HepG2 (cell line): ENCODE measurements around the gene UBL3. TPM values are rescaled to one million over a fixed set of nuclear protein-coding genes. Genes with fewer than 3 reads are reported as not detected.
A peak's percentile ranks its signal among the peaks of the same experiment; 100 is the strongest.

Source experiments
- ATAC-seq: fragments of 200-7000 bp; cut with Tn5 transposase; 3 replicates; pipeline ENCODE4 v1.9.1; 2020; ENCODE audit warnings: mild to moderate bottlenecking, moderate library complexity
- BruUV-seq: library from RNA; stranded (reverse); fragments of 400-500 nt; replicated peaks from 2 replicates; lab custom pipeline; 2021; lab: Mats Ljungman, UMichigan
- CTCF ChIA-PET: fragments of 300-600 bp; formaldehyde crosslinking; extraction: SDS; loops from one replicate; lab custom pipeline; 2021; ENCODE audit warnings: low total read pairs, inconsistent platforms, low intra/inter-chr PET ratio; lab: Yijun Ruan, JAX
- POLR2A ChIA-PET: fragments of 350-600 bp; sonication (Branson Sonifier 250); formaldehyde crosslinking; loops from one replicate; lab custom pipeline; 2020; ENCODE audit warnings: antibody characterized with exemption, inconsistent platforms; lab: Yijun Ruan, JAX
- DNase-seq: peaks from one replicate; pipeline ENCODE4 v3.0.0-alpha.2; 2015; ENCODE audit warnings: low spot score
- FAIRE-seq: peaks from 3 replicates; lab custom pipeline; 2011; peaks lifted over from hg19 to GRCh38; lab: Jason Lieb, UNC
- H2AFZ ChIP-seq: one replicate; pipeline ENCODE4 v1.6.1; 2011; ENCODE audit warnings: low read length, inconsistent platforms
- H3K27ac ChIP-seq: fragments of 300-600 bp; 3 replicates; pipeline ENCODE4 v1.8.0; 2011; ENCODE audit warnings: mixed run types, mild to moderate bottlenecking, mixed read lengths, low read length, inconsistent platforms; ENCODE audit not compliant: insufficient read depth; ENCODE audit errors: extremely low read length
- H3K27me3 ChIP-seq, 2 experiments: fragments of 200-600 bp in 1 of 2; 2 replicates in 1 of 2; 3 replicates in 1 of 2; pipeline versions ENCODE4 v1.6.0 to v1.8.0; 2011; ENCODE audit warnings: low read length in 2 of 2, mild to moderate bottlenecking in 2 of 2, moderate library complexity in 2 of 2, inconsistent platforms in 1 of 2; ENCODE audit not compliant: insufficient read depth in 2 of 2, control insufficient read depth in 1 of 2
- H3K36me3 ChIP-seq, 2 experiments: fragments of 200-600 bp in 1 of 2; replicated peaks in 1 of 2; 2 replicates in 1 of 2; 3 replicates in 1 of 2; pipeline versions ENCODE4 v1.5.1 to v1.8.0; 2011; ENCODE audit warnings: low read length in 2 of 2, inconsistent platforms in 1 of 2; ENCODE audit not compliant: insufficient read depth in 2 of 2, control insufficient read depth in 1 of 2
- H3K4me1 ChIP-seq: 2 replicates; pipeline ENCODE4 v1.5.1; 2012; ENCODE audit warnings: low read length, inconsistent platforms; ENCODE audit not compliant: insufficient read depth
- H3K4me2 ChIP-seq: 2 replicates; pipeline ENCODE4 v1.6.0; 2011; ENCODE audit warnings: low read depth, low read length, inconsistent platforms
- H3K4me3 ChIP-seq, 3 experiments: fragments of 200-600 bp in 1 of 3; sonication (generic), shearing (Covaris generic) in 1 of 3; replicated peaks in 1 of 3; 2 replicates each; pipeline ENCODE4 v1.5.1; 2011 to 2016; ENCODE audit warnings: low read length in 3 of 3, inconsistent platforms in 2 of 3, low read depth in 2 of 3, mild to moderate bottlenecking in 2 of 3, control low read depth in 1 of 3, mixed read lengths in 1 of 3; ENCODE audit not compliant: insufficient read depth in 1 of 3
- H3K79me2 ChIP-seq: one replicate; pipeline ENCODE4 v1.6.1; 2011; ENCODE audit warnings: low read length, inconsistent platforms; ENCODE audit not compliant: insufficient read depth
- H3K9ac ChIP-seq: 2 replicates; pipeline ENCODE4 v1.6.0; 2011; ENCODE audit warnings: mild to moderate bottlenecking, low read depth, low read length, inconsistent platforms; ENCODE audit not compliant: insufficient read depth
- H3K9me3 ChIP-seq: 2 replicates; pipeline ENCODE4 v1.5.1; 2012; ENCODE audit warnings: mild to moderate bottlenecking, low read length
- H4K20me1 ChIP-seq: 2 replicates; pipeline ENCODE4 v1.6.0; 2011; ENCODE audit warnings: inconsistent platforms, mild to moderate bottlenecking, low read length, moderate library complexity; ENCODE audit not compliant: insufficient read depth
- CEBPB ChIP-seq: IDR thresholded peaks from 2 replicates; pipeline ENCODE4 v1.6.1; 2011; ENCODE audit warnings: low read depth, low read length, improper control_type of control experiment, borderline replicate concordance
- TOE1 ChIP-seq: sonication (generic); formaldehyde crosslinking; IDR thresholded peaks from 2 replicates; pipeline ENCODE4 v1.4.0; 2020; ENCODE audit warnings: mild to moderate bottlenecking, missing genetic modification reagents
- WGBS: methylation state at CpG from one replicate; pipeline ENCODE4 v1.1.6; 2017; ENCODE audit warnings: low lambda C conversion rate; 5-methylcytosine and 5-hydroxymethylcytosine counted together
- in situ Hi-C: cut with HindIII; loops from 2 replicates; pipeline ENCODE4 v1.10.0; 2017; ENCODE audit warnings: low pct_unique_long_range_greater_than_20kb; ENCODE audit not compliant: extremely low pct_ligation_motif_present
- intact Hi-C: fragments of 100-400 bp; cut with micrococcal nuclease; formaldehyde crosslinking; loops from one replicate; pipeline ENCODE4 v1.10.0; 2022; ENCODE audit not compliant: unreplicated experiment
- polyA plus RNA-seq, 8 experiments: library from polyadenylated mRNA; depleted of rRNA in 3 of 8; stranded (reverse) in 7 of 8; unstranded in 1 of 8; fragments of >200 nt; fragmentation: Illumina TruSeq in 4 of 8; extraction: Trizol in 4 of 8; gene quantifications; 2 replicates each; pipeline versions ENCODE4 v1.2.1 to v1.2.3, GENCODE V29; 2011 to 2016; ENCODE audit warnings: low read depth in 4 of 8, missing spikeins in 1 of 8, mixed read lengths in 1 of 8; ENCODE audit not compliant: insufficient read depth in 1 of 8
- total RNA-seq, 5 experiments: library from RNA; depleted of rRNA; stranded (reverse); fragments of >200 nt; fragmentation: Illumina TruSeq; extraction: Trizol; gene quantifications; 2 replicates each; pipeline ENCODE4 v1.2.3, GENCODE V29; 2016; ENCODE audit warnings: low read depth in 1 of 5
- TF ChIP-seq, protein P1 (sequence below): sonication (generic); formaldehyde crosslinking; conservative IDR thresholded peaks from 2 replicates; pipeline ENCODE4 v1.5.0; 2020; ENCODE audit warnings: missing genetic modification reagents
- TF ChIP-seq, protein P2 (sequence below): sonication (generic); formaldehyde crosslinking; IDR thresholded peaks from 2 replicates; pipeline ENCODE4 v1.5.0; 2020; ENCODE audit warnings: mild to moderate bottlenecking, missing genetic modification reagents

UBL3 gene
- total and polyA plus RNA-seq, 2 of the 13 experiments (the other 11 are each of a cell fraction or from before 2014, with no cell fraction given): 7.4 to 9.6 TPM

DNA sequence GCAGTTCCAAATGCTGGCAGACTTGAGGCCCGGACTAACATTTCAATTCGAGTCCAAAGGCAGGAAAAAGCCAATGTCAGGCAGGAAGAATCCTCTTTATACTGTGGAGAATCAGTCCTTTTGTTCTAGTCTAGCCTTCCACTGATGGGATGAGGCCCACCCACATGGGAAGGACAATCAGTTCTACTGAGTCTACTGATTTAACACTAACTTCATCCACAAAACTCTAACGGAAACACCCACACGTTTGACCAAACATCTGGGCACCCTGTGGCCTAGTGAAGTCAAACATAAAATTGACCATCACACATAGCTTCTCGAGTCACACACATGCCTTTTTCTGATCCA, 100.3 kb downstream of the UBL3 start:
- POLR2A ChIA-PET: no interaction called here
- H4K20me1 ChIP-seq: no peaks in the 10 kb centered on the region
- H3K9me3 ChIP-seq: no peaks in the 10 kb centered on the region
- CTCF ChIA-PET: no interaction called here
- no TSS peak for BruUV-seq
- no peak overlapping the region for H3K4me3 ChIP-seq
- peaks cover 0 to under 1% of the 10 kb centered on the region in 2 experiments; a peak in 1 of 5 replicates for H3K27me3 ChIP-seq
- in situ Hi-C loops (no loop called here), intact Hi-C loops (no loop called here)
- no peak for TF ChIP-seq TOE1 (CRISPR knock-in tag)
- ATAC-seq (no peak), FAIRE-seq (no peak), DNase-seq (no peak)
- no peaks in the 10 kb centered on the region for H3K79me2 ChIP-seq
- no peak overlapping the region for H2AFZ ChIP-seq
- no peak overlapping the region for H3K4me2 ChIP-seq
- H3K27ac ChIP-seq: no peak overlapping the region
- WGBS: 18% methylated on average over 5 of the region's 5 CpGs
- peaks cover 7% of the 10 kb centered on the region; the same call in 1 of the 2 replicates for H3K4me1 ChIP-seq
- H3K9ac ChIP-seq: no peak overlapping the region
- H3K36me3 ChIP-seq: no peaks in the 10 kb centered on the region

DNA sequence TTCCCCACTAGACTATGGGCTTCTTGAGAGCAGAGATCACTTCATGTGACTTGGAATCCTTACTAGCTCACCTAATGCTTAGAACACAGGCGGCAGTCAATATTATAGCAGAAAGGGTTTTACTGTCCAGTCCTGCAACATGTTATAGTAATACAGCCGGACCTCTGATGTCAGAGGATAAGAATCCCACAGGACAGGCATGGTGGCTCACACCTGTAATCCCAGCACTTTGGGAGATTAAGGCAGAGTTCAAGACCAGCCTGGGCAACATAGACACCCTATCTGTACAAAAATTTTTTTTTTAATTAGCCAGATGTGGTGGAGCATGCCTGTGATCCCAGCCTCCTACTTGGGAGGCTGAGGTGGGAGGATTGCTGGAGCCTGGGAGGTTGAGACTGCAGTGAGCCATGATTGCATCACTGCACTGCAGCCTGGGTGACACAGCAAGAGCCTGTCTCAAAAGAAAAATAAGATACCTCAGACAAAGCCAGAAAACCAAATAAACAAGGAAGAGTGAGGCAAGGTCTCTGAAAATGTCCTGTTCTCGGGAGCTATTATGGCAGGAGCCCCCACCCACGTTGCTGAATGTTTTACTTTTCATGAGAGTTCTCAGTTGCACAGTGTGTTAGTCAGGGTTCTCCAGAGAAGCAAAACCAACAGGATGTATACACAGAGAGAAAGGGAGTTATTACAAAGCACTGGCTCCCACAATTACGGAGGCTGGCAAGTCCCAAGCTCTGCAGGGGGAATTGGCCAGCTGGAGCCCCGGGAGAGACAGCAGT, 100.8 kb downstream of the UBL3 start:
- no peak overlapping the region for H3K9ac ChIP-seq
- in situ Hi-C loops (no loop called here), intact Hi-C loops (no loop called here)
- no peak overlapping the region for H2AFZ ChIP-seq
- FAIRE-seq: no peak
- H3K36me3 ChIP-seq: no peaks in the 10 kb centered on the region
- 9% methylated on average over 5 of the region's 6 CpGs for WGBS
- no peak for DNase-seq
- H3K27ac ChIP-seq: no peak overlapping the region
- TF ChIP-seq, protein P1, sequence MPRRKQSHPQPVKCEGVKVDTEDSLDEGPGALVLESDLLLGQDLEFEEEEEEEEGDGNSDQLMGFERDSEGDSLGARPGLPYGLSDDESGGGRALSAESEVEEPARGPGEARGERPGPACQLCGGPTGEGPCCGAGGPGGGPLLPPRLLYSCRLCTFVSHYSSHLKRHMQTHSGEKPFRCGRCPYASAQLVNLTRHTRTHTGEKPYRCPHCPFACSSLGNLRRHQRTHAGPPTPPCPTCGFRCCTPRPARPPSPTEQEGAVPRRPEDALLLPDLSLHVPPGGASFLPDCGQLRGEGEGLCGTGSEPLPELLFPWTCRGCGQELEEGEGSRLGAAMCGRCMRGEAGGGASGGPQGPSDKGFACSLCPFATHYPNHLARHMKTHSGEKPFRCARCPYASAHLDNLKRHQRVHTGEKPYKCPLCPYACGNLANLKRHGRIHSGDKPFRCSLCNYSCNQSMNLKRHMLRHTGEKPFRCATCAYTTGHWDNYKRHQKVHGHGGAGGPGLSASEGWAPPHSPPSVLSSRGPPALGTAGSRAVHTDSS (CRISPR knock-in tag): no peak
- TF ChIP-seq, protein P2, sequence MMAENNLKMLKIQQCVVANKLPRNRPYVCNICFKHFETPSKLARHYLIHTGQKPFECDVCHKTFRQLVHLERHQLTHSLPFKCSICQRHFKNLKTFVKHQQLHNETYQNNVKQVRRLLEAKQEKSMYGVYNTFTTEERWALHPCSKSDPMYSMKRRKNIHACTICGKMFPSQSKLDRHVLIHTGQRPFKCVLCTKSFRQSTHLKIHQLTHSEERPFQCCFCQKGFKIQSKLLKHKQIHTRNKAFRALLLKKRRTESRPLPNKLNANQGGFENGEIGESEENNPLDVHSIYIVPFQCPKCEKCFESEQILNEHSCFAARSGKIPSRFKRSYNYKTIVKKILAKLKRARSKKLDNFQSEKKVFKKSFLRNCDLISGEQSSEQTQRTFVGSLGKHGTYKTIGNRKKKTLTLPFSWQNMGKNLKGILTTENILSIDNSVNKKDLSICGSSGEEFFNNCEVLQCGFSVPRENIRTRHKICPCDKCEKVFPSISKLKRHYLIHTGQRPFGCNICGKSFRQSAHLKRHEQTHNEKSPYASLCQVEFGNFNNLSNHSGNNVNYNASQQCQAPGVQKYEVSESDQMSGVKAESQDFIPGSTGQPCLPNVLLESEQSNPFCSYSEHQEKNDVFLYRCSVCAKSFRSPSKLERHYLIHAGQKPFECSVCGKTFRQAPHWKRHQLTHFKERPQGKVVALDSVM (CRISPR knock-in tag): peak; percentile 65; the same call in 1 of the 2 replicates
- TF ChIP-seq CEBPB: peak; percentile 49; the same call in 1 of the 2 replicates
- ChIA-PET CTCF (no interaction called here), POLR2A (no interaction called here)
- peaks cover 7% of the 10 kb centered on the region; the same call in 1 of the 2 replicates for H3K4me1 ChIP-seq
- no TSS peak for BruUV-seq
- H3K27me3 ChIP-seq: peaks cover 0 to 3% of the 10 kb centered on the region in 2 experiments; a peak in 1 of 5 replicates
- H3K79me2 ChIP-seq: no peaks in the 10 kb centered on the region
- H3K4me2 ChIP-seq: no peak overlapping the region
- H4K20me1 ChIP-seq: no peaks in the 10 kb centered on the region
- H3K4me3 ChIP-seq: no peak overlapping the region
- ATAC-seq: no peak
- no peaks in the 10 kb centered on the region for H3K9me3 ChIP-seq
